Fibroblast of pulmonary artery (primary cell): Measurements from ENCODE around the gene DNER.

Experiments used
- DNase-seq: peaks from one replicate; pipeline ENCODE4 v3.0.0-alpha.2; 2010; ENCODE audit warnings: low read depth
- H3K4me3 ChIP-seq: replicated peaks from 2 replicates; pipeline ENCODE4 v1.5.1; 2011; ENCODE audit warnings: low read depth, mild to moderate bottlenecking, control low read depth, low read length, moderate library complexity
- TF ChIP-seq, protein P1 (sequence below): IDR thresholded peaks from 2 replicates; pipeline ENCODE4 v1.5.1; 2011; ENCODE audit warnings: mild to moderate bottlenecking, control low read depth, low read length, inconsistent platforms; ENCODE audit errors: missing control alignments

Gene DNER

DNA sequence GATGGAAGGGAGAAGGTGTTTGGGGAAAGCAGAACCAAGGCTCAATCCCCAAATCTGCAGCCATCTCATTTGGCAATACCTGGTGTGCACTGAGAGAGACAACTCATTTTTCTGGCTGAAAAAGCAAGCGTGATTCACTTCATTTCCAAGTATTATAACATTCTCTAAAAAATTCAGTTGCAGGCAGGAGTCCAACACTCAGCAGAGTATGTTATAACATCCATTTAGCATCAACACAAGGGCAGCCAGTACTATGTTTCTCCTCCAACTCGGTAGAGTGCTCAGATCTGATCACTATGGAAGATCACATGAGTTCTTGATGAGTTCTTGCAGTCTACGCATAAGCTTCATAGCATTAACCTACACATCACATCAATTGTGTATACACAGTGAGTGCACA is 343.8 kb downstream of the DNER start:
- TF ChIP-seq, protein P1, sequence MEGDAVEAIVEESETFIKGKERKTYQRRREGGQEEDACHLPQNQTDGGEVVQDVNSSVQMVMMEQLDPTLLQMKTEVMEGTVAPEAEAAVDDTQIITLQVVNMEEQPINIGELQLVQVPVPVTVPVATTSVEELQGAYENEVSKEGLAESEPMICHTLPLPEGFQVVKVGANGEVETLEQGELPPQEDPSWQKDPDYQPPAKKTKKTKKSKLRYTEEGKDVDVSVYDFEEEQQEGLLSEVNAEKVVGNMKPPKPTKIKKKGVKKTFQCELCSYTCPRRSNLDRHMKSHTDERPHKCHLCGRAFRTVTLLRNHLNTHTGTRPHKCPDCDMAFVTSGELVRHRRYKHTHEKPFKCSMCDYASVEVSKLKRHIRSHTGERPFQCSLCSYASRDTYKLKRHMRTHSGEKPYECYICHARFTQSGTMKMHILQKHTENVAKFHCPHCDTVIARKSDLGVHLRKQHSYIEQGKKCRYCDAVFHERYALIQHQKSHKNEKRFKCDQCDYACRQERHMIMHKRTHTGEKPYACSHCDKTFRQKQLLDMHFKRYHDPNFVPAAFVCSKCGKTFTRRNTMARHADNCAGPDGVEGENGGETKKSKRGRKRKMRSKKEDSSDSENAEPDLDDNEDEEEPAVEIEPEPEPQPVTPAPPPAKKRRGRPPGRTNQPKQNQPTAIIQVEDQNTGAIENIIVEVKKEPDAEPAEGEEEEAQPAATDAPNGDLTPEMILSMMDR, result no peak
- DNase-seq, result peak; percentile 31
- H3K4me3 ChIP-seq, result no peak overlapping the region

DNA sequence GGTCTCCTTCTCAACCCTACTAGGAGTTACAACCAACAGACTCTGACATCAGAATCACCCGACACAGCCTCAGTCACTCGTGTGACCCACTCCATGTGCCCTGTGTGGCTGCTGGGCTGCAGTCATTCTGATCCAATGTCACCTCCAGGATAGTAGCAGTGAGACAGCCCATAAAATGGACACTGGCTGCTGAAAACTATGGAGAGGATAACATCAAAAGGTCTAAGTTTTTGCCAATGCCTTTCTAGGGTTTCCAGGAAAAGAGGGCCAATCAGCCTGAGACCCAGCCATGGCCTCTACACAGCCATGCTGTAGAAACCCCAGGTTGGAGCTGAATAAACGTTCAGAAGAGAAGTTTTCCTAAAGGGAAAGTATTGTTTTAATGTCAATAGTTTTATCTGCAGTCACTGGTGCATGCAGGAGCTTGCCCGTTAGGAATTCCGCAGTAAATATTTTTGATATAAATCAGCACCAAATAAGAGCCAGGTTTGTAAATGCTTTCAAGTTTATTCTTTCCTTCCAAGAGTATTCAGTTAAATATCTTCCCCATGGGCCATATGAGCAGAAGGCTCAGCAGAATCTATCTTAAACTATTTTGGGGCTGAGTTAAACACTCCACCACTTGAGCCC is 351.1 kb downstream of the DNER start:
- TF ChIP-seq, protein P1, result no peak
- H3K4me3 ChIP-seq, result no peak overlapping the region
- DNase-seq, result no peak

DNA sequence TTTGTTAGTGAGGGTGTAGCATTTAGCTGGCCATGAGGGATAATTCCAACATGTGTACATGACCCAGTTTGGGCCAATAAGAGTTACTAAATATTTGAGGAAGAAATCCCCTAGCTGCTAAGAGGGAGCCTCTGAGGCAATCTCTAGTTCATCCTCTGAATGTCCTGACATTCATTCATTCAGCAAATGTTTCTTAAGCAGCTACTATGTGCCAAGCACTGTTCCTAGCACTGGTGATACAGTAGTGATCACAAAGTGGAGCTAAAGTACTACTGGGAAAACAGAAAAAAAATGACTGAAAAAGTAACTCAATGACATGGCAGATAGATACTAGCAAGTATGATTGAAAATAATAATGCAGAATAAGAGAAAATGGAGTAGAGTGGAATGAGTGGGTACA is 363.5 kb downstream of the DNER start:
- no peak for DNase-seq
- H3K4me3 ChIP-seq, result no peak overlapping the region
- TF ChIP-seq, protein P1, result no peak

DNA sequence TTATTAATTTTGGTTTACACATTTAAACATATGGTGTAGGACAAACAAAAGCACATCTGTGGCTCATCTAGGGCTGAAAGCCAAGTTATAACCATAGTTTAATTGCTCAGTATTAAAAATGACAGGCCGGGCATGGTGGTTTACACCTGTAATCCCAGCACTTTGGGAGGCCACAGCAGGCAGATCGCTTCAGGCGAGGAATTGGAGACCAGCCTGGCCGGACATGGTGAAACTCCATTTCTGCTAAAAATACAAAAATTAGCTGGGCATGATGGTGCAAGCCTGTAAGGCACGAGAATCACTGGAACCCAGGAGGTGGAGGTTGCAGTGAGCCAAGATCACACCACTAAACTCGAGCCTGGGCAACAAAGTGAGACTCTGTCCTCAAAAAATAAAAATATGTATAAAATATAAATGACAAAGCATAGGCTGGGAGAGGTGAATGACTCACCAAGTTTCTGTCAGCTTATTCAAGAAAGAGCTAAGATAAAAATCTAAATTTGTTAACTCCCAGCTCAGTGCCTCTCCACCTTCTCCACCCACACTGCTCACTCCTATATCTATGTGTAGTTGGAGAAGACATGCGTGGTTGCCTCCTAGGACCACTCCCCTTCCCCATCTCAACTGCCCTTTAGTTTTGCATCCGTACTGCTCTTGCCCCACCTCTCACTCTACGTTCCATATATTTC is 364.1 kb downstream of the DNER start:
- no peak for DNase-seq
- TF ChIP-seq, protein P1, result no peak
- H3K4me3 ChIP-seq, result no peak overlapping the region

DNA sequence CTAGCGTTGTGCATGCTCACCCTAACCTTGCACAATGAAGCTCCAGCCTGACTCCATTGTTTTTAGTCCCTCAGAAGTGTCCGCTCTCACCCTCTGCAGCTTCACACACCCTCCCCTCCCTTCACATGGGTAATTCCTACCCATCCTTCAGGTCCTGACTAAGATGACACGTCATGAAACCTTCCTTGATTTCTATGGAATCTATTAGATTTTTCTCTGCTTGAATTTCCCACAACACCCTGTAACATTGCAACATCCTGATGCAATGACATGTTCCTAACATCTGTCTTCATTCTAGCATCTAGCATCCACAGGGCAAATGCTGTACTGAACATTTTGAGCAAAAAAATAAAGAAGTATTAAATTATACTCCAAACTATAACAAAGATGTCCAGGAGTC is 366.2 kb downstream of the DNER start:
- DNase-seq, result peak; percentile 43
- TF ChIP-seq, protein P1, result no peak
- no peak overlapping the region for H3K4me3 ChIP-seq

DNA sequence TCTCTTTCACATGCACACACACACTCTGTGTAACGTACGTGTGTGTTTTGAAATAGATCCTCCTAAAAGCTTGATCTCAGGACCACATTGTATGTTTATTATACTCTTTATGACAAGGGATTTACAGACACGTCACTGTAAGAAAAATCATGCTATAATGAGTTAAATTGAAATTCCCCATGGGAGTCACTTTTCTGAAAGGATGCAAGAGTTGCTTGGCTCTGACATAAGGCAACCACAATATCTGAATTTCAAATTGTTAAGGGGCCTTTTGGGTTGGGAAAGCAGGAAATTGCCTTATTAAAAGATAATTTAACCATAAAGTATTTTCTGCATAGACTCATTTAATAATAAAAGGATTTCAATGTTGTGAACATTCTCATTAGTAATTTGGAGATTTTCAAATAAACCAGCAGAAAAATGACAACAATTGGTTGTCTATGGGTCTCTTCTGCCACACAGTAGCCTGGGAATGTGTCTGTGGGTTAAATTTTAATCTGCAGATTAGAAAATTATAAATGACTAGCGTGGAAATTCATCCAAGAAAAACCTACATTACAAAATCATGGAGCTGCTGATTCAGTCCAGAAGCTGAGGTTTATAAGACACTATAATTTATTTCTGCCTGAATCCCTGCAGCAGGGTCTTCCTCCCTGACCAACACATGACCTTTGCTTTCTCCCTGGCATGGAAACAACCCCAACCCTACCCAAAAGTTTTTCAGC is 367.4 kb downstream of the DNER start:
- peak; percentile 33 for DNase-seq
- no peak overlapping the region for H3K4me3 ChIP-seq
- TF ChIP-seq, protein P1, result no peak
